HL-60 (cell line): Measurements from ENCODE around the gene ACTL6B.

Source experiments
- DNase-seq, 2 experiments: peaks; one replicate each; pipeline ENCODE4 v3.0.0-alpha.2; 2010 to 2020; ENCODE audit warnings: low read depth in 1 of 2, low spot score in 1 of 2
- H3K27ac ChIP-seq: fragments of 250-450 bp; sonication (Bioruptor Pico); replicated peaks from 2 replicates; pipeline ENCODE4 v1.5.1; 2020; ENCODE audit warnings: mild to moderate bottlenecking, moderate library complexity
- H3K27me3 ChIP-seq: fragments of 250-450 bp; sonication (Bioruptor Pico); 2 replicates; pipeline ENCODE4 v1.5.1; 2021; ENCODE audit warnings: mild to moderate bottlenecking, moderate library complexity; ENCODE audit not compliant: insufficient read depth, poor library complexity, severe bottlenecking
- H3K4me3 ChIP-seq: replicated peaks from 2 replicates; pipeline ENCODE4 v1.5.1; 2011; ENCODE audit warnings: mild to moderate bottlenecking, control low read depth, low read length; ENCODE audit not compliant: insufficient read depth
- CTCF ChIP-seq: IDR thresholded peaks from one replicate; pipeline ENCODE4 v1.5.1; 2011; ENCODE audit warnings: low read length, control low read depth, inconsistent platforms; ENCODE audit not compliant: insufficient read depth
- GABPA ChIP-seq: IDR thresholded peaks from 2 replicates; pipeline ENCODE4 v1.6.1; 2012; ENCODE audit warnings: low read depth
- POLR2AphosphoS5 ChIP-seq: IDR thresholded peaks from 2 replicates; pipeline ENCODE4 v1.6.1; 2012; ENCODE audit warnings: low read depth
- SPI1 ChIP-seq: IDR thresholded peaks from 2 replicates; pipeline ENCODE4 v1.6.1; 2012; ENCODE audit warnings: low read depth, mild to moderate bottlenecking, borderline replicate concordance
- TF ChIP-seq, protein P1 (sequence below): IDR thresholded peaks from 2 replicates; pipeline ENCODE4 v1.6.1; 2012; ENCODE audit warnings: low read depth; ENCODE audit not compliant: insufficient replicate concordance

Gene ACTL6B

DNA sequence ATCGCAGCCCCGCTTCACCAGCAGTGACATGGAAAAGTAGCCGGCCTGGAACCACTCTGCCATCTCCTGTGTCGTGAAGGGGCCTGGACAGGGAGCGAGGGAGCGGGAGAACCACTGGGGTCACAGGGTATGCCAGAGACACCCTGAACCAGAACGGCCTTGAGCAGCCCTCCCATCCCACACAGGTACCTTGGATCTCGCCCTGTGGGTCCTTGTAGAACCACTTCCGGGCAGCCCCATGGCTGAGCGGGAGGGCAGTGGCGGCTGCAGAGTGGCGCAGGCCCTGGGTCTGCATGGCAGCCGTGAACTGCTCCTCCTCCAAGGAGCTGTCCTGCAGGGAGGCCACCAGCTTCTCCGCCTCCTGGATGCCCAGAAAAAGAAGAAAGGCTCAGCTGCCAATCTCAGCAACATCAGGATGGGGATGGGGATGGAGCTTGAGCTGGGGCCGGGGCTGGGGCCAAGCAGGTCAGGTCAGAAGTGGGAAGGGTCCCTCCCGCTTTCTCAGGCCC, 28.3 kb upstream of the ACTL6B start:
- DNase-seq = no peak
- Histone ChIP-seq H3K27me3 (no peaks in the 10 kb centered on the region), H3K4me3 (no peak overlapping the region), H3K27ac (no peak overlapping the region)
- TF ChIP-seq GABPA (no peak), CTCF (no peak)

- no peak for TF ChIP-seq CTCF
- TF ChIP-seq, protein P1, sequence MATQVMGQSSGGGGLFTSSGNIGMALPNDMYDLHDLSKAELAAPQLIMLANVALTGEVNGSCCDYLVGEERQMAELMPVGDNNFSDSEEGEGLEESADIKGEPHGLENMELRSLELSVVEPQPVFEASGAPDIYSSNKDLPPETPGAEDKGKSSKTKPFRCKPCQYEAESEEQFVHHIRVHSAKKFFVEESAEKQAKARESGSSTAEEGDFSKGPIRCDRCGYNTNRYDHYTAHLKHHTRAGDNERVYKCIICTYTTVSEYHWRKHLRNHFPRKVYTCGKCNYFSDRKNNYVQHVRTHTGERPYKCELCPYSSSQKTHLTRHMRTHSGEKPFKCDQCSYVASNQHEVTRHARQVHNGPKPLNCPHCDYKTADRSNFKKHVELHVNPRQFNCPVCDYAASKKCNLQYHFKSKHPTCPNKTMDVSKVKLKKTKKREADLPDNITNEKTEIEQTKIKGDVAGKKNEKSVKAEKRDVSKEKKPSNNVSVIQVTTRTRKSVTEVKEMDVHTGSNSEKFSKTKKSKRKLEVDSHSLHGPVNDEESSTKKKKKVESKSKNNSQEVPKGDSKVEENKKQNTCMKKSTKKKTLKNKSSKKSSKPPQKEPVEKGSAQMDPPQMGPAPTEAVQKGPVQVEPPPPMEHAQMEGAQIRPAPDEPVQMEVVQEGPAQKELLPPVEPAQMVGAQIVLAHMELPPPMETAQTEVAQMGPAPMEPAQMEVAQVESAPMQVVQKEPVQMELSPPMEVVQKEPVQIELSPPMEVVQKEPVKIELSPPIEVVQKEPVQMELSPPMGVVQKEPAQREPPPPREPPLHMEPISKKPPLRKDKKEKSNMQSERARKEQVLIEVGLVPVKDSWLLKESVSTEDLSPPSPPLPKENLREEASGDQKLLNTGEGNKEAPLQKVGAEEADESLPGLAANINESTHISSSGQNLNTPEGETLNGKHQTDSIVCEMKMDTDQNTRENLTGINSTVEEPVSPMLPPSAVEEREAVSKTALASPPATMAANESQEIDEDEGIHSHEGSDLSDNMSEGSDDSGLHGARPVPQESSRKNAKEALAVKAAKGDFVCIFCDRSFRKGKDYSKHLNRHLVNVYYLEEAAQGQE = no peak
- TF ChIP-seq GABPA = no peak
- TF ChIP-seq SPI1 = no peak
- no peak for TF ChIP-seq POLR2AphosphoS5
- Histone ChIP-seq H3K4me3 (no peak overlapping the region), H3K27ac (no peak overlapping the region), H3K27me3 (no peaks in the 10 kb centered on the region)
- DNase-seq = no peak
Observed at GRCh38 chr7:100683659-100684533, 27.6 kb upstream of the ACTL6B start.

- DNase-seq = no peak
- H3K27ac ChIP-seq = no peak overlapping the region
- TF ChIP-seq CTCF (no peak), POLR2AphosphoS5 (no peak), SPI1 (no peak), GABPA (no peak)
- TF ChIP-seq, protein P1 = no peak
- no peaks in the 10 kb centered on the region for H3K27me3 ChIP-seq
- no peak overlapping the region for H3K4me3 ChIP-seq
Observed at GRCh38 chr7:100682991-100683658, 26.9 kb upstream of the ACTL6B start.
